NB4 (cell line): Measurements from ENCODE around the gene ABCA4.

Source experiments
- CTCF ChIP-seq: IDR thresholded peaks from one replicate; pipeline ENCODE4 v1.5.1; 2012; ENCODE audit warnings: low read depth, low read length
- MYC ChIP-seq: IDR thresholded peaks from 2 replicates; pipeline ENCODE4 v1.6.1; 2011; ENCODE audit warnings: low read depth, low read length
- POLR2A ChIP-seq: IDR thresholded peaks from 2 replicates; pipeline ENCODE4 v1.6.1; 2011; ENCODE audit warnings: mild to moderate bottlenecking; ENCODE audit not compliant: insufficient read length; ENCODE audit errors: extremely low read depth

GRCh38 chr1:93980320-93981273 is 140.4 kb downstream of the ABCA4 start:
- no peak for TF ChIP-seq POLR2A
- peak; percentile 59 for TF ChIP-seq CTCF
- no peak for TF ChIP-seq MYC
